ENCODE measurements around the gene ISCA2.

Gene ISCA2

GRCh38 chr14:74504874-74505720 is 11.5 kb downstream of the ISCA2 start:
- DNase-seq (ENCODE audit: low read depth, low spot score): no peak
- no peak overlapping the region for H3K4me3 ChIP-seq (ENCODE audit: low read length)

GRCh38 chr14:74505831-74506230 is 12.3 kb downstream of the ISCA2 start:
- DNase-seq (ENCODE audit: low read depth, low spot score): no peak
- no peak overlapping the region for H3K4me3 ChIP-seq (ENCODE audit: low read length)

GRCh38 chr14:74506411-74506851 is 12.9 kb downstream of the ISCA2 start:
- no peak for DNase-seq (ENCODE audit: low read depth, low spot score)
- H3K4me3 ChIP-seq (ENCODE audit: low read length): no peak overlapping the region

- DNase-seq (ENCODE audit: low read depth, low spot score): no peak
- no peak overlapping the region for H3K4me3 ChIP-seq (ENCODE audit: low read length)
These were observed 13.5 kb downstream of the ISCA2 start for GRCh38 chr14:74507085-74507484.

- DNase-seq (ENCODE audit: low read depth, low spot score): no peak
- no peak overlapping the region for H3K4me3 ChIP-seq (ENCODE audit: low read length)
These were observed 14.3 kb downstream of the ISCA2 start for GRCh38 chr14:74507840-74508239.

GRCh38 chr14:74508292-74508731 is 14.7 kb downstream of the ISCA2 start:
- no peak for DNase-seq (ENCODE audit: low read depth, low spot score)
- H3K4me3 ChIP-seq (ENCODE audit: low read length): no peak overlapping the region

GRCh38 chr14:74508844-74509428 is 15.4 kb downstream of the ISCA2 start:
- H3K4me3 ChIP-seq (ENCODE audit: low read length): no peak overlapping the region
- DNase-seq (ENCODE audit: low read depth, low spot score): no peak

- no peak for DNase-seq (ENCODE audit: low read depth, low spot score)
- H3K4me3 ChIP-seq (ENCODE audit: low read length): no peak overlapping the region
These were observed 16.1 kb downstream of the ISCA2 start for GRCh38 chr14:74509587-74510222.

GRCh38 chr14:74510223-74510931 is 16.8 kb downstream of the ISCA2 start:
- no peak for DNase-seq (ENCODE audit: low read depth, low spot score)
- H3K4me3 ChIP-seq (ENCODE audit: low read length): no peak overlapping the region

GRCh38 chr14:74510959-74511409 is 17.4 kb downstream of the ISCA2 start:
- no peak for DNase-seq (ENCODE audit: low read depth, low spot score)

GRCh38 chr14:74511966-74512830 is 18.6 kb downstream of the ISCA2 start:
- DNase-seq (ENCODE audit: low read depth, low spot score): no peak
- no peak overlapping the region for H3K4me3 ChIP-seq (ENCODE audit: low read length)

More at GRCh38 chr14:74510959-74511409, 17.4 kb downstream of the ISCA2 start:
- H3K4me3 ChIP-seq (ENCODE audit: low read length): no peak overlapping the region

- H3K4me3 ChIP-seq (ENCODE audit: low read length): peak overlapping the region; percentile 25
- DNase-seq (ENCODE audit: low read depth, low spot score): peak; percentile 39
These were observed 20.9 kb downstream of the ISCA2 start for GRCh38 chr14:74514471-74514941.

- no peak for DNase-seq (ENCODE audit: low read depth, low spot score)
- no peak overlapping the region for H3K4me3 ChIP-seq (ENCODE audit: low read length)
These were observed 22.4 kb downstream of the ISCA2 start for GRCh38 chr14:74515891-74516412.

GRCh38 chr14:74516451-74517160 is 23.0 kb downstream of the ISCA2 start:
- no peak for DNase-seq (ENCODE audit: low read depth, low spot score)
- no peak overlapping the region for H3K4me3 ChIP-seq (ENCODE audit: low read length)

GRCh38 chr14:74517731-74518130 is 24.2 kb downstream of the ISCA2 start:
- no peak overlapping the region for H3K4me3 ChIP-seq (ENCODE audit: low read length)
- DNase-seq (ENCODE audit: low read depth, low spot score): no peak

GRCh38 chr14:74518221-74518620 is 24.7 kb downstream of the ISCA2 start:
- DNase-seq (ENCODE audit: low read depth, low spot score): no peak
- H3K4me3 ChIP-seq (ENCODE audit: low read length): no peak overlapping the region

- DNase-seq (ENCODE audit: low read depth, low spot score): no peak
- no peak overlapping the region for H3K4me3 ChIP-seq (ENCODE audit: low read length)
These were observed 25.9 kb downstream of the ISCA2 start for GRCh38 chr14:74519316-74520074.

Measured in Jurkat, Clone E6-1 (cell line).